22Rv1 (cell line): ENCODE measurements around the gene SNTB2.

Experiments used
- CTCF ChIP-seq: fragments of 450-650 bp; IDR thresholded peaks from 2 replicates; pipeline ENCODE4 v1.5.1; 2017; ENCODE audit warnings: mild to moderate bottlenecking
- ZFX ChIP-seq: fragments of 450-650 bp; IDR thresholded peaks from 2 replicates; pipeline ENCODE4 v1.6.1; 2017; ENCODE audit warnings: antibody characterized with exemption, borderline replicate concordance

- TF ChIP-seq CTCF (no peak), ZFX (no peak)
Measured at GRCh38 chr16:69239851-69240250, 52.9 kb downstream of the SNTB2 start.
